NCI-H2196 treated with DMSO at 0.1 percent for 48 hours (cell line): ENCODE results near the gene APOBEC3G.
"Not testable (repeated sequence)": the region's sequence is repeated elsewhere in the genome, so short reads cannot be mapped to it uniquely, and the experiment has no call there.

ENCODE experiments used
- DNase-seq: peaks from one replicate; lab custom pipeline; 2025; ENCODE audit not compliant: unreplicated experiment; lab: John Stamatoyannopoulos, UW

Gene APOBEC3G

GRCh38 chr22:39066442-39067276 is 10.4 kb upstream of the APOBEC3G start:
- DNase-seq = not testable (repeated sequence)

GRCh38 chr22:39068033-39068785 is 8.9 kb upstream of the APOBEC3G start:
- no peak for DNase-seq

GRCh38 chr22:39070186-39070585 is 6.9 kb upstream of the APOBEC3G start:
- no peak for DNase-seq

DNA sequence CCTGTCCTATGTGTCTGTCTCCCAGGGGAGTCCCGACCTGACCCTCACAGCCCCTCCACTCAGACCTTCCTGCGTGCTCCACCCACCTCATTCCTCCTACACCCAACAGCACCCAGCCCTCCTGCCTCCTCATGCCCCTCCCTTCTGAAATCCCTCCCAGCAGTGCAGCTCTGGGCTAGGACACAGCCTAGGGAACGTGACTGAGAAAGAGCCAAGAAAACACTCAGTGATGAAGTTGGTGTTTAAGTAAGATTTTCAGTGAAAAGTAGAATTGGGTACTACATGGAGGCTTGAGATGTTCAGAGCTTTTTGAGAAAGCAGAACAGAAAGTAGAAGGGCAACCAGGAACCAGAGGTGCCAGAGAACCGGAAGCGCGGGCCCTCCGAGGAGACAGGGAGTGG is 4.5 kb upstream of the APOBEC3G start:
- not testable (repeated sequence) for DNase-seq

GRCh38 chr22:39073981-39074380 is 3.1 kb upstream of the APOBEC3G start:
- DNase-seq = no peak

- not testable (repeated sequence) for DNase-seq
These were observed 685 bp upstream of the APOBEC3G start for GRCh38 chr22:39076155-39077025.

- not testable (repeated sequence) for DNase-seq
These were observed 837 bp downstream of the APOBEC3G start for GRCh38 chr22:39077912-39078311.

- no peak for DNase-seq
These were observed 1.3 kb downstream of the APOBEC3G start for GRCh38 chr22:39078329-39078728.

- DNase-seq = not testable (repeated sequence)
These were observed 2.1 kb downstream of the APOBEC3G start for GRCh38 chr22:39079054-39079637.

DNA sequence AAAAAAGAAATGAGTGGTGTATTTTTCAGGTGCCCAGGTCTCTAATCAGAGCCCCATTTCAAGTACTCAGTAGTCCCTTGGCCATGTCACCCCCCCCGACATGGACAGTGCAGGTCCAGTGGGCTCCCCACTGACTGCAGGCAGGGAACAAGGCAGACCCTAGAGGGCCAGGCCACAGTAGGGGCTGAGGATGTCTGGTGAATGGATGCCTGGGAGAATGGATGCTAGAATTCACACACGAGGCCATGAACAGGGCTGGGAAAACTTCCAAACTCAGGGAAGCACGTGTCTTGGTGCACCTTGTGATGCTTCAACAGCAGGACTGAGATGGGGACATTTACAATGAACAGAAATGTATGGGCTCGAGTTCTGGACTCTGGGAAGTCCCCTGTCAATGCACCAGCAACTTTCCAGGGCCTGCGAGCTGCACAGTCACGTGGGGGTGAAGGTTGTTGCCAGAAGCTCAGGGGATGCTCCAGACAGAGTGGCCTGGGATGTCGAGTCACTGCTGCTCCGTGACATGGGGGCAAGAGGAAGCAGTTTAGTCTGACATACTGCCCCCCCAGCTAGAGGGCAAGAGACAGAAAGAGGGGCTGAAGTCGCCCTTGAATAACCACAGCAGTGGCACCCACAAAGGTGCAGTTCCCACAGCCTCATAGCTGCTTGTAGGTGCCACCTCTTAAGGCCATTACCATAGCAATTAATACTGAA is 3.1 kb downstream of the APOBEC3G start:
- no peak for DNase-seq

GRCh38 chr22:39081016-39081415 is 3.9 kb downstream of the APOBEC3G start:
- no peak for DNase-seq

GRCh38 chr22:39081598-39081997 is 4.5 kb downstream of the APOBEC3G start:
- no peak for DNase-seq

DNA sequence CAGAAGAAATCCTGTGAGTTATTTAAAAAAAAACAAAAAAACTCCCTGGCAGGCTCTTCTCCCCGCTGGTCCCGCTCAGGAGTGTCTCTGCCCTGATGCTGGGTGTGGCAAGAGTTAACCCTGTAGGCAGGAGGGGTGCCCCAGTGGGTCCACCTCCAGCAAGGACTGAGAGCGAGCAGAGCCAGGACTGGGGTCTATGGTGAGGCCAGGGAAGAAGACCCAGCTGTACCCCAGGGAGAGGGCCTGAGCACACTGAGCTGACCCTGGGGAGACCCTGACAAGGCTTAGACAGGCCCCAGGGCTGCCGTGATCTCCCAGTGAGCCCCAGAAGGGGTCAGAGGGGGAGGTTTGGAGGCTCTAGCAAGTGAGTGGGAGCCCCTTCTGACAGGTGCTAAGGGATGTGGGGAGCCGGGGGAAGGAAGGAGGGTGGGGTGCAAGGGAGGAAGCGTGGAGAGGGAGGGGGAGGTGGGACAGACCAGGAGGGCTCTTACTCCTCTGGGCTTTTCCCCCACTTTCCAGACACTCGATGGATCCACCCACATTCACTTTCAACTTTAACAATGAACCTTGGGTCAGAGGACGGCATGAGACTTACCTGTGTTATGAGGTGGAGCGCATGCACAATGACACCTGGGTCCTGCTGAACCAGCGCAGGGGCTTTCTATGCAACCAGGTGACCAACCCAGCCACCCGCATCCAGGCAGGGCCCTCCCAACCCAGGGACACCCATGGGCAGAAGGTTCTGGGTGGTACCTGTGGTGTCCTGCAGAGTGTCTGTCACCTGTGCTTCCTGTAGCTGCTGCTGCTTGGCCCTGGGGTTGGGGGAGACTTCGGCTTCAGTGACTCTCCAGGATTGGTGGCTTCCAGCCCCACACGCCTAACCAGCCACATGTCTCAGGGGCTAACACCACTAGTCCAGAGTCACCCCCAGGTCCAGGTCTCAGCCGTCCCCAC is 6.4 kb downstream of the APOBEC3G start:
- DNase-seq = no peak

DNA sequence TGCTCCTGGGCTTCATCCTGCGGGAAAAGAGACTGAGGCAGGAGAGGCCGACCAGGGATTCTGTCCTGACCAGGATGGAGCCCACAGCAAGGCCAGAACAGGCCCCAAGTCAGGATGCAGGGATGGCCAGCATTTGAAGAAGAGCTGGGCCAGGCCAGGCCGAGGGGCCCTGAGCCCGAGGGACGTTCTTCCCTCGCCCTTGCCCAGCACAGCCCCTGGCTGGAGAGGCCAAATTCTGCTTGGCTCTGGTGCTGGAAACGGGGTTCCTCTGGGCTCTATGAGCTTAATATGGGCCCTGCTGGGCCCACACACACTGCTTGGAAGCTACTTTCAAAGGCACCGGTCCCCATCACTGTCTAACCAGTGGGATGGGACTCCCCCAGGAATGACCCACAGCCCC is 7.6 kb downstream of the APOBEC3G start:
- no peak for DNase-seq

- DNase-seq = no peak
These were observed 10.0 kb downstream of the APOBEC3G start for GRCh38 chr22:39087098-39087497.

GRCh38 chr22:39087881-39088684 is 11.0 kb downstream of the APOBEC3G start:
- no peak for DNase-seq

DNA sequence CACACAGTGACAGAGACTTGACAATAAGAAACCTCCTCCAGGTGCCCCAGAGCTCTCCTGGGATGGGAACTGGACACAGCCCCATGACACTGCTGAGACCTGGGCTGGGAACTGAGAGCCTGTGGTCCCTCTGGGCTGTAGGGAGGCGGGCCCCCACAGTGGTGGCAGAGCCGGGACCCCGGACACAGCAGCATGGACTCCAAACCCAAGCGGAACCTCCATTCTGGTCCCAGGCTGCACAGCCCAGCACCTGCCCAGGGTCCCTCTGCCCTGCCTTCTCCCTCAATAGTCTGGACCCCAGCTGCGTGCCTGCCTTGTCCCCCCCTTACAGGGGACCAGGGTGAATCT is 11.6 kb downstream of the APOBEC3G start:
- no peak for DNase-seq

GRCh38 chr22:39089928-39090327 is 12.9 kb downstream of the APOBEC3G start:
- no peak for DNase-seq
